ENCODE data around the gene C11orf58.

- TF ChIP-seq EZH2phosphoT487 (IDR thresholded peaks at IDR 0.05; ENCODE audit: low read length) (no peak), EZH2 (optimal IDR thresholded peaks at IDR 0.05; ENCODE audit: low read depth, low read length) (no peak)
These were observed 12.0 kb downstream of the C11orf58 start for GRCh38 chr11:16750417-16750816.
